ENCODE measurements around the gene LSM2.

DNA sequence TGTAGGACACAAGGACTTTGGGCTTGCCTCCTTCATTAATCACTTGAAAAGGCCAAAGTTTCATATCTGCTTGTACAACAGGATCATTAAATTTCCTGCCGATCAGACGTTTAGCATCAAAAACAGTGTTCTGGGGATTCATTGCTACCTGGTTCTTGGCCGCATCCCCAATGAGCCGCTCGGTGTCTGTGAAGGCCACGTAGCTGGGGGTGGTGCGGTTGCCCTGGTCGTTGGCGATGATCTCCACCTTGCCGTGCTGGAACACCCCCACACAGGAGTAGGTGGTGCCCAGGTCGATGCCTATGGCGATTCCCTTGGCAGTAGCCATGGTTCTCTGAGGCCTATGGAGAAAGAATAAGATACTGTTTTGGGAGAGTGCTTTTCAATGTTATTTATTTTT lies 4.9 kb upstream of the LSM2 start:
- no peak for TF ChIP-seq CTCF (IDR thresholded peaks at IDR 0.05)
- TF ChIP-seq POLR2AphosphoS5 (IDR thresholded peaks at IDR 0.05): no peak
- no peak for TF ChIP-seq POLR2A (IDR thresholded peaks at IDR 0.05)
- TF ChIP-seq EP300 (IDR thresholded peaks at IDR 0.05): no peak
